Caco-2 (cell line): ENCODE results near the gene GJC1. TPM values are rescaled to one million over a fixed set of nuclear protein-coding genes. Genes with fewer than 3 reads are reported as not detected.

Source experiments
- BruUV-seq: library from RNA; stranded (reverse); fragments of 400-500 nt; replicated peaks from 2 replicates; lab custom pipeline; 2021; lab: Mats Ljungman, UMichigan
- CTCF ChIA-PET: fragments of 300-600 bp; sonication (Branson Sonifier 250); formaldehyde crosslinking; loops from one replicate; lab custom pipeline; 2022; ENCODE audit warnings: antibody characterized with exemption; lab: Charles Lee
- POLR2A ChIA-PET: fragments of 300-600 bp; sonication (Branson Sonifier 250); formaldehyde crosslinking; loops from one replicate; lab custom pipeline; 2022; ENCODE audit warnings: antibody characterized with exemption; lab: Charles Lee
- DNase-seq, 2 experiments: peaks; one replicate each; pipeline versions ENCODE4 v3.0.0 to v3.0.0-alpha.2; 2020 to 2022
- H3K27me3 ChIP-seq: replicated peaks from 2 replicates; pipeline ENCODE4 v1.6.0; 2011; ENCODE audit warnings: low read length; ENCODE audit not compliant: control insufficient read depth, insufficient read depth
- H3K36me3 ChIP-seq: 2 replicates; pipeline ENCODE4 v1.5.1; 2011; ENCODE audit warnings: low read length; ENCODE audit not compliant: control insufficient read depth, insufficient read depth
- H3K4me1 ChIP-seq: fragments of 250-450 bp; sonication (Bioruptor Pico); 2 replicates; pipeline ENCODE4 v1.5.1; 2020; ENCODE audit warnings: mild to moderate bottlenecking
- H3K4me3 ChIP-seq: 2 replicates; pipeline ENCODE4 v1.5.1; 2011; ENCODE audit warnings: low read depth, mild to moderate bottlenecking, control low read depth, low read length
- H3K9me3 ChIP-seq: fragments of 250-450 bp; sonication (Bioruptor Pico); 2 replicates; pipeline ENCODE4 v1.5.1; 2020; ENCODE audit warnings: mild to moderate bottlenecking, moderate library complexity
- H3K27ac Mint-ChIP-seq: one replicate; pipeline ENCODE4 v1.8.0; 2022; ENCODE audit warnings: mixed read lengths; ENCODE audit not compliant: unreplicated experiment
- H3K27me3 Mint-ChIP-seq: one replicate; pipeline ENCODE4 v1.8.0; 2022; ENCODE audit warnings: mixed read lengths; ENCODE audit not compliant: insufficient read depth, unreplicated experiment
- H3K36me3 Mint-ChIP-seq: one replicate; pipeline ENCODE4 v1.8.0; 2022; ENCODE audit warnings: mild to moderate bottlenecking, mixed read lengths; ENCODE audit not compliant: insufficient read depth, unreplicated experiment
- H3K4me1 Mint-ChIP-seq: one replicate; pipeline ENCODE4 v1.8.0; 2022; ENCODE audit warnings: low read depth, mixed read lengths; ENCODE audit not compliant: unreplicated experiment
- H3K4me3 Mint-ChIP-seq: one replicate; pipeline ENCODE4 v1.8.0; 2022; ENCODE audit warnings: mild to moderate bottlenecking, moderate library complexity, mixed read lengths; ENCODE audit not compliant: unreplicated experiment
- H3K9me3 Mint-ChIP-seq: one replicate; pipeline ENCODE4 v1.8.0; 2022; ENCODE audit warnings: mixed read lengths; ENCODE audit not compliant: unreplicated experiment
- intact Hi-C: fragments of 100-400 bp; cut with micrococcal nuclease; formaldehyde crosslinking; loops from one replicate; pipeline ENCODE4 v1.10.0; 2022; ENCODE audit not compliant: unreplicated experiment
- total RNA-seq: library from RNA; stranded (reverse); gene quantifications from 2 replicates; pipeline ENCODE4 v1.2.3, GENCODE V29; 2022
- TF ChIP-seq, protein P1 (sequence below), 2 experiments: fragments of 200-600 bp in 1 of 2; IDR thresholded peaks; 1 replicate in 1 of 2; 2 replicates in 1 of 2; pipeline versions ENCODE4 v1.5.1 to v1.8.0; 2011 to 2022; ENCODE audit warnings: antibody characterized with exemption in 1 of 2, control low read depth in 1 of 2, inconsistent platforms in 1 of 2, low read depth in 1 of 2, low read length in 1 of 2, mild to moderate bottlenecking in 1 of 2, moderate library complexity in 1 of 2; ENCODE audit not compliant: insufficient read depth in 1 of 2, severe bottlenecking in 1 of 2, unreplicated experiment in 1 of 2

Gene GJC1
- total RNA-seq, 1 experiment from 2014 or later: 33.5 TPM

DNA sequence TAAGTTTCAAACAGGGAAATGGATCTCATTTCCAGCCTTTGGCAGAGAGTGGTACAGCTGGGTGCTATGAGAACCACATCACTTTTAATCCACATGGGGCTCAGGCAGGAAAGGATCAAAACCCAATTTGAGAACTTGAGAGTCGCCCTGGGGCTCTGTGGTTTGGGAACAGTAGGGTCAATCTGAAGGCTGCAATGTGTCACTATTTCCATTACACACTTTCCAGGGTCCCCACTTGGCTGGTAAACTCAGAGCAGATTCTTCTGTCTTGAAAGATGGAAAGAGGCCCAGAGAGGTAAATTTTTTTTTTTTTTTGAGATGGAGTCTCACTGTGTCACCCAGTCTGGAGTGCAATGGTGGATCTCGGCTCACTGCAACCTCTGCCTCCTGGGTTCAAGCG is 10.8 kb upstream of the GJC1 start:
- H3K9me3 Mint-ChIP-seq: no peaks in the 10 kb centered on the region
- Histone ChIP-seq H3K4me3 (no peak overlapping the region), H3K27me3 (no peaks in the 10 kb centered on the region), H3K36me3 (no peaks in the 10 kb centered on the region), H3K4me1 (no peaks in the 10 kb centered on the region), H3K9me3 (no peaks in the 10 kb centered on the region)
- peaks cover 5% of the 10 kb centered on the region for H3K36me3 Mint-ChIP-seq
- ChIA-PET CTCF (no interaction called here), POLR2A (no interaction called here)
- BruUV-seq: no TSS peak
- no peaks in the 10 kb centered on the region for H3K27me3 Mint-ChIP-seq
- no peak for DNase-seq
- TF ChIP-seq, protein P1, sequence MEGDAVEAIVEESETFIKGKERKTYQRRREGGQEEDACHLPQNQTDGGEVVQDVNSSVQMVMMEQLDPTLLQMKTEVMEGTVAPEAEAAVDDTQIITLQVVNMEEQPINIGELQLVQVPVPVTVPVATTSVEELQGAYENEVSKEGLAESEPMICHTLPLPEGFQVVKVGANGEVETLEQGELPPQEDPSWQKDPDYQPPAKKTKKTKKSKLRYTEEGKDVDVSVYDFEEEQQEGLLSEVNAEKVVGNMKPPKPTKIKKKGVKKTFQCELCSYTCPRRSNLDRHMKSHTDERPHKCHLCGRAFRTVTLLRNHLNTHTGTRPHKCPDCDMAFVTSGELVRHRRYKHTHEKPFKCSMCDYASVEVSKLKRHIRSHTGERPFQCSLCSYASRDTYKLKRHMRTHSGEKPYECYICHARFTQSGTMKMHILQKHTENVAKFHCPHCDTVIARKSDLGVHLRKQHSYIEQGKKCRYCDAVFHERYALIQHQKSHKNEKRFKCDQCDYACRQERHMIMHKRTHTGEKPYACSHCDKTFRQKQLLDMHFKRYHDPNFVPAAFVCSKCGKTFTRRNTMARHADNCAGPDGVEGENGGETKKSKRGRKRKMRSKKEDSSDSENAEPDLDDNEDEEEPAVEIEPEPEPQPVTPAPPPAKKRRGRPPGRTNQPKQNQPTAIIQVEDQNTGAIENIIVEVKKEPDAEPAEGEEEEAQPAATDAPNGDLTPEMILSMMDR (IDR thresholded peaks at IDR 0.05; ENCODE audit: insufficient read depth in 1 of 2, low read depth in 1 of 2, low read length in 1 of 2, severe bottlenecking in 1 of 2, unreplicated experiment in 1 of 2): no peak
- H3K4me1 Mint-ChIP-seq: no peaks in the 10 kb centered on the region
- intact Hi-C loops: no loop called here
- no peak overlapping the region for H3K27ac Mint-ChIP-seq
- H3K4me3 Mint-ChIP-seq: no peak overlapping the region

DNA sequence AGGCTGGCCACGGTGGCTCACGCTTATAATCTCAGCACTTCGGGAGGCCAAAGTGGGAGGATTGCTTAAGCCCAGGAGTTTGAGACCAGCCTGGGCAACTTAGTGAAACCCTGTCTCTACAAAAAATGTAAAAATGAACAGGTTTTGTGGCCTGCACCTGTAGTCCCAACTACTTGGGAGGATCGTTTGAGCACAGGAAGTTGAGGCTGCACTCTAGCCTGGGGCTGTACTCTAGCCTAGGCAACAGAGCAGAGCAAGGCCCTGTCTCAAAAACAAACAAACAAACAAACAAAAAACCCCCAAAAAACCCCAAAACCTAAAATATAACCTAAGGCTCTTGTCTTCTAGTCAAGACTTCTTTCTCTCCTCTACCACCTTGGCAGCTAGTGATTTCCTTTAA is 10.2 kb upstream of the GJC1 start:
- POLR2A ChIA-PET: interaction anchor here (0.5 kb wide), 1 partner anchor 128 kb away, joined by 7 read pairs; the partner anchor contains the start of gene C1QL1
- H3K9me3 Mint-ChIP-seq: no peaks in the 10 kb centered on the region
- no peaks in the 10 kb centered on the region for H3K27me3 Mint-ChIP-seq
- Histone ChIP-seq H3K27me3 (no peaks in the 10 kb centered on the region), H3K9me3 (no peaks in the 10 kb centered on the region), H3K4me1 (no peaks in the 10 kb centered on the region), H3K36me3 (no peaks in the 10 kb centered on the region), H3K4me3 (no peak overlapping the region)
- H3K4me3 Mint-ChIP-seq: no peak overlapping the region
- intact Hi-C loops: no loop called here
- no TSS peak for BruUV-seq
- TF ChIP-seq, protein P1 (IDR thresholded peaks at IDR 0.05; ENCODE audit: insufficient read depth in 1 of 2, low read depth in 1 of 2, low read length in 1 of 2, severe bottlenecking in 1 of 2, unreplicated experiment in 1 of 2): no peak
- no peaks in the 10 kb centered on the region for H3K4me1 Mint-ChIP-seq
- H3K36me3 Mint-ChIP-seq: peaks cover 5% of the 10 kb centered on the region
- CTCF ChIA-PET: no interaction called here
- no peak overlapping the region for H3K27ac Mint-ChIP-seq
- no peak for DNase-seq

- DNase-seq: no peak
- no peak overlapping the region for H3K4me3 Mint-ChIP-seq
- BruUV-seq: no TSS peak
- Histone ChIP-seq H3K4me1 (peaks cover 7% of the 10 kb centered on the region; the same call in 1 of the 2 replicates), H3K27me3 (no peaks in the 10 kb centered on the region), H3K4me3 (no peak overlapping the region), H3K36me3 (no peaks in the 10 kb centered on the region), H3K9me3 (no peaks in the 10 kb centered on the region)
- POLR2A ChIA-PET: no interaction called here
- H3K27me3 Mint-ChIP-seq: no peaks in the 10 kb centered on the region
- peaks cover 8% of the 10 kb centered on the region for H3K4me1 Mint-ChIP-seq
- peaks cover 5% of the 10 kb centered on the region for H3K36me3 Mint-ChIP-seq
- intact Hi-C loops: no loop called here
- no peak overlapping the region for H3K27ac Mint-ChIP-seq
- CTCF ChIA-PET: no interaction called here
- TF ChIP-seq, protein P1 (IDR thresholded peaks at IDR 0.05; ENCODE audit: insufficient read depth in 1 of 2, low read depth in 1 of 2, low read length in 1 of 2, severe bottlenecking in 1 of 2, unreplicated experiment in 1 of 2): no peak
- no peaks in the 10 kb centered on the region for H3K9me3 Mint-ChIP-seq
Observed at GRCh38 chr17:44837196-44837595, 7.1 kb upstream of the GJC1 start.
